GM18526 (cell line): Measurements from ENCODE around the gene GRAMD1A.

Source experiments
- POLR2A ChIP-seq: IDR thresholded peaks from 3 replicates; pipeline ENCODE4 v1.6.1; 2011; ENCODE audit not compliant: insufficient read length; ENCODE audit errors: extremely low read depth

GRAMD1A gene

GRCh38 chr19:35013041-35013819, 13.1 kb downstream of the GRAMD1A start:
- no peak for TF ChIP-seq POLR2A

- no peak for TF ChIP-seq POLR2A
These were observed 14.0 kb downstream of the GRAMD1A start for GRCh38 chr19:35013820-35014754.

- TF ChIP-seq POLR2A = no peak
These were observed 15.3 kb downstream of the GRAMD1A start for GRCh38 chr19:35015270-35015953.

GRCh38 chr19:35015954-35016351, 15.8 kb downstream of the GRAMD1A start:
- TF ChIP-seq POLR2A = no peak

GRCh38 chr19:35017507-35017906, 17.4 kb downstream of the GRAMD1A start:
- TF ChIP-seq POLR2A = no peak

GRCh38 chr19:35018379-35018778, 18.3 kb downstream of the GRAMD1A start:
- TF ChIP-seq POLR2A = no peak

GRCh38 chr19:35019144-35019543, 19.0 kb downstream of the GRAMD1A start:
- no peak for TF ChIP-seq POLR2A

- TF ChIP-seq POLR2A = no peak
These were observed 20.9 kb downstream of the GRAMD1A start for GRCh38 chr19:35021016-35021415.

- TF ChIP-seq POLR2A = no peak
These were observed 21.5 kb downstream of the GRAMD1A start for GRCh38 chr19:35021596-35021995.

GRCh38 chr19:35022460-35022859, 22.3 kb downstream of the GRAMD1A start:
- no peak for TF ChIP-seq POLR2A

- no peak for TF ChIP-seq POLR2A
These were observed 23.3 kb downstream of the GRAMD1A start for GRCh38 chr19:35023428-35023827.

GRCh38 chr19:35024095-35024494, 24.0 kb downstream of the GRAMD1A start:
- TF ChIP-seq POLR2A = no peak

- TF ChIP-seq POLR2A = no peak
These were observed 25.8 kb downstream of the GRAMD1A start for GRCh38 chr19:35025969-35026368.

- no peak for TF ChIP-seq POLR2A
These were observed 26.3 kb downstream of the GRAMD1A start for GRCh38 chr19:35026418-35026817.

GRCh38 chr19:35027009-35027408, 26.9 kb downstream of the GRAMD1A start:
- no peak for TF ChIP-seq POLR2A
